Measurements from ENCODE around the gene CCL23. TPM values are rescaled to one million over a fixed set of nuclear protein-coding genes. Genes with fewer than 3 reads are reported as not detected.

CCL23 gene
- 10 to 100 TPM in 5 of 9 donors, 1 to 10 TPM in 4; 1.9 to 25.7 (median 10.0) TPM for total RNA-seq
- polyA plus RNA-seq: 1 to 10 TPM; 1.9 to 9.8 (median 3.3) TPM
- long read RNA-seq, donor 1, partial matches to known transcripts: 0 of 2 reads
- long read RNA-seq, donor 1, other reads (novel, unspliced or antisense): 0 of 2 reads
- long read RNA-seq, donor 2, partial matches to known transcripts: 0 of 1 reads
- long read RNA-seq, donor 2, other reads (novel, unspliced or antisense): 0 of 1 reads
- long read RNA-seq, donor 3, partial matches to known transcripts: 0 of 1 reads
- long read RNA-seq, donor 3, other reads (novel, unspliced or antisense): 0 of 1 reads
- long read RNA-seq, donor 4, transcript CCL23-203 (4 exons, 624 nt): major isoform, 5 of 8 reads
- long read RNA-seq, donor 4, partial matches to known transcripts: 2 of 8 reads
- long read RNA-seq, donor 4, other reads (novel, unspliced or antisense): 0 of 8 reads
- long read RNA-seq, donor 5, partial matches to known transcripts: 0 of 5 reads
- long read RNA-seq, donor 5, other reads (novel, unspliced or antisense): 2 of 5 reads
- long read RNA-seq, donor 6, partial matches to known transcripts: 0 of 6 reads
- long read RNA-seq, donor 6, other reads (novel, unspliced or antisense): 2 of 6 reads
- long read RNA-seq, donor 7, partial matches to known transcripts: 0 of 1 reads
- long read RNA-seq, donor 7, other reads (novel, unspliced or antisense): 0 of 1 reads
- long read RNA-seq, donor 8, partial matches to known transcripts: 0 of 2 reads
- long read RNA-seq, donor 8, other reads (novel, unspliced or antisense): 0 of 2 reads
- long read RNA-seq, donor 9: 0 reads
- long read RNA-seq, donor 10, partial matches to known transcripts: 0 of 1 reads
- long read RNA-seq, donor 10, other reads (novel, unspliced or antisense): 0 of 1 reads

GRCh38 chr17:36017799-36018198 lies at the start of gene CCL23:
Gene CCL23 (minus strand): TSS chr17:36017972. CDS start chr17:36017897, 75 bp downstream.
- WGBS, 4 donors: 24 to 39% (median 29%) methylated on average over 6 of the region's 6 CpGs

GRCh38 chr17:36066365-36066985 lies 48.7 kb upstream of the CCL23 start:
- 64 to 79% (median 74%) methylated on average over 6 of the region's 6 CpGs for WGBS, 4 donors
- TF ChIP-seq POLR2A (IDR thresholded peaks at IDR 0.05) (no peak), CTCF (IDR thresholded peaks at IDR 0.05) (no peak)
- intact Hi-C loops (cut with DNase I): no loop called here
- Histone ChIP-seq H3K27me3 (no peaks in the 10 kb centered on the region), H3K4me1 (replicated peaks in 1 of 2) (no peaks in the 10 kb centered on the region), H3K9me3 (replicated peaks in 1 of 3) (no peaks in the 10 kb centered on the region), H3K4me3 (no peak overlapping the region), H3K36me3 (replicated peaks in 1 of 2) (no peaks in the 10 kb centered on the region), H3K27ac (no peak overlapping the region)
- DNase-seq: no peak

More at GRCh38 chr17:36017799-36018198, at the start of gene CCL23:
- H3K4me1 ChIP-seq (replicated peaks in 1 of 2): no peaks in the 10 kb centered on the region
- DNase-seq: peak in 4 of 7 donors; percentile 10 to 26 (median 24)
- TF ChIP-seq CTCF (IDR thresholded peaks at IDR 0.05) (no peak), POLR2A (IDR thresholded peaks at IDR 0.05) (no peak)
- intact Hi-C loops (cut with DNase I): no loop called here
- H3K4me3 ChIP-seq: no peak within 1 kb of the TSS
- H3K9me3 ChIP-seq (replicated peaks in 1 of 3): no peaks in the 10 kb centered on the region
- no peaks in the 10 kb centered on the region for H3K36me3 ChIP-seq (replicated peaks in 1 of 2)
- H3K27ac ChIP-seq: peak within 1 kb of the TSS in 1 of 5 donors; percentile 42
- no peaks in the 10 kb centered on the region for H3K27me3 ChIP-seq

GRCh38 chr17:36063786-36064541 lies 46.2 kb upstream of the CCL23 start, which contains the start of gene CCL18:
Gene CCL18 (plus strand): TSS chr17:36064272. CDS start chr17:36064343, 71 bp downstream.
- H3K9me3 ChIP-seq (replicated peaks in 1 of 3): no peaks in the 10 kb centered on the region
- H3K4me1 ChIP-seq (replicated peaks in 1 of 2): no peaks in the 10 kb centered on the region
- 54 to 68% (median 63%) methylated on average over 3 to 5 of the region's 5 CpGs for WGBS, 4 donors
- no peak for TF ChIP-seq POLR2A (IDR thresholded peaks at IDR 0.05)
- no peak for TF ChIP-seq CTCF (IDR thresholded peaks at IDR 0.05)
- DNase-seq: no peak
- no peaks in the 10 kb centered on the region for H3K27me3 ChIP-seq
- H3K27ac ChIP-seq: no peak within 1 kb of the TSS
- H3K36me3 ChIP-seq (replicated peaks in 1 of 2): no peaks in the 10 kb centered on the region
- intact Hi-C loops (cut with DNase I): no loop called here
- H3K4me3 ChIP-seq: no peak within 1 kb of the TSS

Measured in adrenal gland (tissue), 19 donors.